Memory B cell (primary cell): ENCODE measurements around the gene HOXB5.

Experiments used
- ATAC-seq: fragments of 150-1000 bp; cut with Tn5 transposase; 2 replicates; pipeline ENCODE4 v1.10.0; 2021; ENCODE audit warnings: low read depth, mild to moderate bottlenecking, moderate library complexity
- DNase-seq, 2 donors: peaks; one replicate each; pipeline ENCODE4 v3.0.0; 2022; ENCODE audit warnings: low spot score in 2 of 2
- H3K27ac Mint-ChIP-seq: one replicate; pipeline ENCODE4 v1.8.0; 2022; ENCODE audit warnings: mild to moderate bottlenecking, moderate library complexity, mixed read lengths
- H3K27me3 Mint-ChIP-seq: one replicate; pipeline ENCODE4 v1.8.0; 2022; ENCODE audit warnings: mixed read lengths
- H3K36me3 Mint-ChIP-seq: one replicate; pipeline ENCODE4 v1.8.0; 2022; ENCODE audit warnings: mild to moderate bottlenecking, mixed read lengths
- H3K4me1 Mint-ChIP-seq: one replicate; pipeline ENCODE4 v1.8.0; 2022; ENCODE audit warnings: mixed read lengths
- H3K4me3 Mint-ChIP-seq: one replicate; pipeline ENCODE4 v1.8.0; 2022; ENCODE audit warnings: mild to moderate bottlenecking, moderate library complexity, mixed read lengths
- H3K9me3 Mint-ChIP-seq: one replicate; pipeline ENCODE4 v1.8.0; 2022; ENCODE audit warnings: mixed read lengths

Gene HOXB5

DNA sequence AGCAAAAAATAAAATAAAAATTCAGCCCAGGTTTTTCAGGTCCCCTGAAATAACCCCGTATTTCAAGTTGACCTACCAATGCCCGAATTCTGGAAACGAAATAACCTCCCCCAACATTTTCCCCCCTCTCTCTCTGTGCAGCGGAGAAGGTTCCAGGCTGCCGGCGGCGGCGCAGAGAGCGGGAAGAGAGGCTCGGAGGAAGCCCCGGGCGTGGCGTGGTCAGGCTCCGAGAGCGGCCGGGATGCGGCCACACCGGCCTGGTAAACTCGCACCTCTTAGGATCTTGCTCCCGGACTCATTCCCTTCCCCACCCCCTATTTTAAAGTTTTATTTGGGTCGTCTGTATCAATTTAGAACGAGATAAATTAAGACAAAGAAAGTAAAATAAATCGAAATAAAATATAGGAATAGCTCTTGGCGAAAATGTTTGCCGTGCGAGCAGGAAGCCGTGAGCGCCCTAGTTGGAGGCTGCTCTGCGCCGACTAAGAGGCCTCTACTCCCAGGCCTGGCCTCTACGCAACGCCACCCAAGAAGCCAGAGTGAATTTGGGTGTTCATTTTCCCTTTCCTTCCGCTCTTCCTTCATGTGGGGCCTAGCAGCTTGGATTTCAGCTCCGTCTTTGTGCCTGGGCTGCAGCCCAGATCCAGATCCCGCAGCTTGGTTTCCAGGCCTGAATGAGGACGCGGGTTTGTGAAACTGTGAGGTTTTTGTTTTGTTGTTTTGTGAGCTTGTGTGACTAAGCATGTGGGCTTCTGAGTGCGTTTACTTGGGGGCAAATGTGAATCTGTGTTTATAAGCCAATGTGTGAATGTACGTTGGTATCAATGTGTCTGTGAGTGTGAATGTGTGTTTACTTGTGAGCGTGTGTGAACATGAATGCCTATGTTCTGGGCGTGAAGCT is 12.7 kb upstream of the HOXB5 start:
- DNase-seq (no peak), ATAC-seq (no peak)
- H3K27me3 Mint-ChIP-seq: peaks cover 21% of the 10 kb centered on the region
- no peak overlapping the region for H3K27ac Mint-ChIP-seq
- peaks cover 6% of the 10 kb centered on the region for H3K4me1 Mint-ChIP-seq
- H3K4me3 Mint-ChIP-seq: no peak overlapping the region
- H3K9me3 Mint-ChIP-seq: no peaks in the 10 kb centered on the region
- no peaks in the 10 kb centered on the region for H3K36me3 Mint-ChIP-seq

- Mint-ChIP-seq H3K27ac (no peak overlapping the region), H3K9me3 (no peaks in the 10 kb centered on the region), H3K36me3 (no peaks in the 10 kb centered on the region), H3K4me3 (no peak overlapping the region), H3K4me1 (peaks cover 6% of the 10 kb centered on the region), H3K27me3 (peaks cover 29% of the 10 kb centered on the region)
- DNase-seq (no peak), ATAC-seq (no peak)
These were observed 11.9 kb upstream of the HOXB5 start for GRCh38 chr17:48605409-48605919.

DNA sequence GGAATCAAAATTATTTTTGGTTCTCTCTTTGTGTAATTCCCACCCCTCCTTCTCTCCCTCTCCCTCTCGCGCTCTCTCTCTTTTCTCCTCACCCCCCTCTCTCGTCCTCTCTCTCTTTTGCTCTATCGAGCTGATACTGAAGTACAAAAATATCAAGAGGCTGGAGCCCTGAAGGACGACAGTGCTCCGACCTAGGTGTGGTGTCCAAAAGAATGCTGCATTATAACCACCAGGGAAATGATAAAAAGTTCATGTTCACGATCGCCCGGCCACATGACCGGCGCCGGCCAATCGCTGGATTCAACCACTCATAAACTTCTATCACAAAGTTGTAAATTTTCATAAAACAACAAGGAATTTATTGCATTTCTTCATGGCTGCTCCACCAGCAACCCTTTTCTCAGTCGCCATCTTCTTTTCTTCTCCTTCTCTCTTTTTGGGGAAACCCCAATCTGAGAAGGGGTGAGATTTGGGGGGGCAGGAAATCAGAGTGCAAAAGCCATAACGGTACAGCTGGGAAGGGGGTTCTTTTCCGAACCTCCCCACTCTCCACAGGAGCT is 11.3 kb upstream of the HOXB5 start, which contains the start of gene HOXB6:
Gene HOXB6 (minus strand): TSS at position 217 of the 560 bp plus-strand sequence. CDS start 6,836 bp downstream, outside the sequence.
- H3K27me3 Mint-ChIP-seq: peaks cover 34% of the 10 kb centered on the region
- H3K4me3 Mint-ChIP-seq: peak within 1 kb of the TSS; percentile 37
- DNase-seq (no peak), ATAC-seq (no peak)
- H3K36me3 Mint-ChIP-seq: no peaks in the 10 kb centered on the region
- H3K4me1 Mint-ChIP-seq: peaks cover 6% of the 10 kb centered on the region
- H3K27ac Mint-ChIP-seq: no peak within 1 kb of the TSS
- H3K9me3 Mint-ChIP-seq: no peaks in the 10 kb centered on the region

- no peak overlapping the region for H3K27ac Mint-ChIP-seq
These were observed 10.6 kb upstream of the HOXB5 start for GRCh38 chr17:48603959-48604769.

GRCh38 chr17:48601539-48602425 is 8.2 kb upstream of the HOXB5 start:
- Mint-ChIP-seq H3K9me3 (no peaks in the 10 kb centered on the region), H3K4me3 (no peak overlapping the region), H3K27ac (no peak overlapping the region), H3K27me3 (peaks cover 46% of the 10 kb centered on the region), H3K36me3 (no peaks in the 10 kb centered on the region), H3K4me1 (peaks cover 20% of the 10 kb centered on the region)
- ATAC-seq (no peak), DNase-seq (no peak)

More at GRCh38 chr17:48603959-48604769, 10.6 kb upstream of the HOXB5 start:
- ATAC-seq (no peak), DNase-seq (no peak)
- Mint-ChIP-seq H3K4me1 (peaks cover 6% of the 10 kb centered on the region), H3K36me3 (no peaks in the 10 kb centered on the region), H3K27me3 (peaks cover 38% of the 10 kb centered on the region), H3K9me3 (no peaks in the 10 kb centered on the region), H3K4me3 (no peak overlapping the region)

- H3K4me1 Mint-ChIP-seq: peaks cover 26% of the 10 kb centered on the region
- no peak overlapping the region for H3K27ac Mint-ChIP-seq
- H3K4me3 Mint-ChIP-seq: no peak overlapping the region
- no peak for DNase-seq
- H3K9me3 Mint-ChIP-seq: no peaks in the 10 kb centered on the region
- H3K27me3 Mint-ChIP-seq: peaks cover 48% of the 10 kb centered on the region
- ATAC-seq: no peak
- H3K36me3 Mint-ChIP-seq: no peaks in the 10 kb centered on the region
These were observed 7.6 kb upstream of the HOXB5 start for GRCh38 chr17:48601207-48601538.

GRCh38 chr17:48600244-48601098 is 6.9 kb upstream of the HOXB5 start:
- peaks cover 52% of the 10 kb centered on the region for H3K27me3 Mint-ChIP-seq
- no peaks in the 10 kb centered on the region for H3K36me3 Mint-ChIP-seq
- ATAC-seq (no peak), DNase-seq (no peak)
- no peak overlapping the region for H3K27ac Mint-ChIP-seq
- peaks cover 26% of the 10 kb centered on the region for H3K4me1 Mint-ChIP-seq
- H3K4me3 Mint-ChIP-seq: no peak overlapping the region
- H3K9me3 Mint-ChIP-seq: no peaks in the 10 kb centered on the region

GRCh38 chr17:48599354-48599753 is 5.8 kb upstream of the HOXB5 start:
- no peak overlapping the region for H3K4me3 Mint-ChIP-seq
- H3K27me3 Mint-ChIP-seq: peaks cover 51% of the 10 kb centered on the region
- ATAC-seq: no peak
- H3K36me3 Mint-ChIP-seq: no peaks in the 10 kb centered on the region
- H3K9me3 Mint-ChIP-seq: no peaks in the 10 kb centered on the region
- peaks cover 23% of the 10 kb centered on the region for H3K4me1 Mint-ChIP-seq
- no peak overlapping the region for H3K27ac Mint-ChIP-seq
- DNase-seq: no peak

GRCh38 chr17:48598736-48599135 is 5.2 kb upstream of the HOXB5 start:
- Mint-ChIP-seq H3K4me3 (no peak overlapping the region), H3K36me3 (no peaks in the 10 kb centered on the region), H3K4me1 (peaks cover 25% of the 10 kb centered on the region), H3K27me3 (peaks cover 52% of the 10 kb centered on the region), H3K9me3 (no peaks in the 10 kb centered on the region), H3K27ac (no peak overlapping the region)
- ATAC-seq: no peak
- no peak for DNase-seq

DNA sequence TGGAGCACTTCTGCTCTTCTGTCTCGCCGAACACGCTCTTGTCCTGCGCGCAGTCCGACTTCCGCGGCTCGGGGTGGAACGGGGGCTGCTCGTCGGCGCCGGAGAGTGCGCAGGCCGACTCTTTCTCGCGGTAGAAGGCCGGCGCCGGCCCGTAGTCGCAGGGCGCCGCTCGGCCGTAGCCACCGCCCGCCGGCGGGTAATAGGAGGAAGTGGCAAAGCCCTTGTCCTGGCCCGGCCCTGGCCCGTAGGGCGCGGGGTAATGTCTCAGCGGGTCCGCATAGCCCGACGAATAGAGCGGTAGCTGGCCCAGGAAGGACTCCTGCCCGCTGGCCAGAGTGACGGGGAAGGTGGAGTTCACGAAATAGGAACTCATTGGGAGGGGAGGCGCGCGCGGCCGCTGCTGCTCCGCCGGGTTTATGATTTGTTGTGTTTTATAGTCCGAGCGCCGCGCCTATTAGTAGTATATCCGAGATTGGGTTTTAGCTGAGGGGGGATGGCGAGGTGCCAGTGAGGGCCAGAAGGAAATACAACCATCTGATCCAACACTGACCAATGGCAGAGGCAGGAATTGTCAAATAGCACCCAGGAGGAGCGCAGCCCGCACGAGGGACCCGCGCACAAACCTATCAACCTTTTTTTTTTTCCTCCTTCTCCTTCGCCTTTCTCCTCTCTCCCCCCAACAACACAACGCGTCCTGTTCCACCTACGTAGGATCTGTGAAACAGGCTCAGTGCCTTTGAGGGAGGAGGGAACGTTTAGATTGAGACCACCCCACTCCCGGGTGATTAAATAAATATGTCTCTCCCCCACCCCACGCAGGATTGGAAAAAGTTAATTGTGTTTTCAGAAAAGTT is 4.4 kb upstream of the HOXB5 start:
- Mint-ChIP-seq H3K9me3 (no peaks in the 10 kb centered on the region), H3K27ac (peak overlapping the region; percentile 73), H3K27me3 (peaks cover 48% of the 10 kb centered on the region), H3K36me3 (no peaks in the 10 kb centered on the region), H3K4me3 (peak overlapping the region; percentile 84), H3K4me1 (peaks cover 26% of the 10 kb centered on the region)
- ATAC-seq (peak; percentile 39), DNase-seq (peak; percentile 42 to 68)

DNA sequence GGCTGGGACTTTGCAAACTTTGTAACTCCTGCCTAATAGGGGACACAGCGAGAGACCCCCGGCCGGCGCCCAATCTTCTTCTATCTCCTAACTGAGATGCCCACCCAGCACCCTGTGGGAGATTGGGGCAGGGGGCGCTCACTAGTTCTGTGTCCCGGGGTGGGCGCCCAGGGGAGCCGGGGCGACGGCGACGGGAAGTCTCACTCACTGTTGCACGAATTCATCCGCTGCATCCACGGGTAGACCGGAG is 3.9 kb upstream of the HOXB5 start:
- peaks cover 26% of the 10 kb centered on the region for H3K4me1 Mint-ChIP-seq
- H3K9me3 Mint-ChIP-seq: no peaks in the 10 kb centered on the region
- DNase-seq (no peak), ATAC-seq (no peak)
- peaks cover 50% of the 10 kb centered on the region for H3K27me3 Mint-ChIP-seq
- H3K27ac Mint-ChIP-seq: peak overlapping the region; percentile 73
- no peaks in the 10 kb centered on the region for H3K36me3 Mint-ChIP-seq
- H3K4me3 Mint-ChIP-seq: peak overlapping the region; percentile 84
